T-helper 1 cell treated with Interleukin-12 subunit alpha and Interleukin-12 subunit beta and Interleukin-4 antibody, amounts not matched to agents 30 μg/mL and 1 μg/mL, for 36 hours (primary cell): ENCODE measurements around the gene MRPL41.

Experiments used
- H3K27ac Mint-ChIP-seq: one replicate; pipeline ENCODE4 v1.8.0; 2021; ENCODE audit warnings: mild to moderate bottlenecking, mixed read lengths
- H3K27me3 Mint-ChIP-seq: one replicate; pipeline ENCODE4 v1.8.0; 2021; ENCODE audit warnings: low read depth, mixed read lengths
- H3K36me3 Mint-ChIP-seq: one replicate; pipeline ENCODE4 v1.8.0; 2021; ENCODE audit warnings: low read depth, mixed read lengths
- H3K4me1 Mint-ChIP-seq: one replicate; pipeline ENCODE4 v1.8.0; 2021; ENCODE audit warnings: low read depth, mixed read lengths
- H3K4me3 Mint-ChIP-seq: one replicate; pipeline ENCODE4 v1.8.0; 2021; ENCODE audit warnings: mild to moderate bottlenecking, moderate library complexity, mixed read lengths
- H3K9me3 Mint-ChIP-seq: one replicate; pipeline ENCODE4 v1.8.0; 2021; ENCODE audit warnings: mixed read lengths

MRPL41 gene

GRCh38 chr9:137580209-137580953, 28.7 kb downstream of the MRPL41 start:
- peaks cover 18% of the 10 kb centered on the region for H3K36me3 Mint-ChIP-seq
- H3K4me1 Mint-ChIP-seq = peaks cover 21% of the 10 kb centered on the region
- H3K27ac Mint-ChIP-seq = no peak overlapping the region
- no peak overlapping the region for H3K4me3 Mint-ChIP-seq
- H3K27me3 Mint-ChIP-seq = no peaks in the 10 kb centered on the region
- H3K9me3 Mint-ChIP-seq = no peaks in the 10 kb centered on the region

- Mint-ChIP-seq H3K36me3 (peaks cover 13% of the 10 kb centered on the region), H3K27me3 (no peaks in the 10 kb centered on the region), H3K4me3 (no peak overlapping the region), H3K4me1 (peaks cover 15% of the 10 kb centered on the region), H3K27ac (no peak overlapping the region), H3K9me3 (no peaks in the 10 kb centered on the region)
Measured at GRCh38 chr9:137580954-137581322, 29.3 kb downstream of the MRPL41 start.

GRCh38 chr9:137581361-137582285, 29.9 kb downstream of the MRPL41 start:
- H3K27me3 Mint-ChIP-seq = no peaks in the 10 kb centered on the region

GRCh38 chr9:137582286-137582860, 30.7 kb downstream of the MRPL41 start:
- Mint-ChIP-seq H3K27ac (no peak overlapping the region), H3K4me1 (peaks cover 6% of the 10 kb centered on the region), H3K27me3 (no peaks in the 10 kb centered on the region), H3K36me3 (peaks cover 11% of the 10 kb centered on the region), H3K9me3 (no peaks in the 10 kb centered on the region), H3K4me3 (no peak overlapping the region)

More at GRCh38 chr9:137581361-137582285, 29.9 kb downstream of the MRPL41 start:
- Mint-ChIP-seq H3K27ac (no peak overlapping the region), H3K4me1 (peaks cover 10% of the 10 kb centered on the region), H3K36me3 (peaks cover 14% of the 10 kb centered on the region), H3K9me3 (no peaks in the 10 kb centered on the region), H3K4me3 (no peak overlapping the region)

GRCh38 chr9:137583347-137583746, 31.7 kb downstream of the MRPL41 start:
- peaks cover 5% of the 10 kb centered on the region for H3K4me1 Mint-ChIP-seq
- no peaks in the 10 kb centered on the region for H3K27me3 Mint-ChIP-seq
- H3K27ac Mint-ChIP-seq = no peak overlapping the region
- peaks cover 16% of the 10 kb centered on the region for H3K36me3 Mint-ChIP-seq
- no peak overlapping the region for H3K4me3 Mint-ChIP-seq
- H3K9me3 Mint-ChIP-seq = no peaks in the 10 kb centered on the region

- peaks cover 6% of the 10 kb centered on the region for H3K4me1 Mint-ChIP-seq
- no peak overlapping the region for H3K4me3 Mint-ChIP-seq
Measured at GRCh38 chr9:137583957-137584356, 32.3 kb downstream of the MRPL41 start.

GRCh38 chr9:137586854-137587253, 35.2 kb downstream of the MRPL41 start:
- Mint-ChIP-seq H3K9me3 (no peaks in the 10 kb centered on the region), H3K27me3 (no peaks in the 10 kb centered on the region), H3K4me1 (peaks cover 14% of the 10 kb centered on the region), H3K36me3 (peaks cover 16% of the 10 kb centered on the region), H3K27ac (no peak overlapping the region), H3K4me3 (no peak overlapping the region)

More at GRCh38 chr9:137583957-137584356, 32.3 kb downstream of the MRPL41 start:
- Mint-ChIP-seq H3K27ac (no peak overlapping the region), H3K9me3 (no peaks in the 10 kb centered on the region), H3K36me3 (peaks cover 16% of the 10 kb centered on the region), H3K27me3 (no peaks in the 10 kb centered on the region)

GRCh38 chr9:137588311-137588710, 36.6 kb downstream of the MRPL41 start:
- no peaks in the 10 kb centered on the region for H3K9me3 Mint-ChIP-seq
- no peak overlapping the region for H3K27ac Mint-ChIP-seq
- no peaks in the 10 kb centered on the region for H3K27me3 Mint-ChIP-seq
- peaks cover 14% of the 10 kb centered on the region for H3K36me3 Mint-ChIP-seq
- H3K4me1 Mint-ChIP-seq = peaks cover 14% of the 10 kb centered on the region
- peak overlapping the region; percentile 73 for H3K4me3 Mint-ChIP-seq

- peaks cover 14% of the 10 kb centered on the region for H3K4me1 Mint-ChIP-seq
- no peak overlapping the region for H3K27ac Mint-ChIP-seq
- H3K36me3 Mint-ChIP-seq = peaks cover 11% of the 10 kb centered on the region
- H3K27me3 Mint-ChIP-seq = no peaks in the 10 kb centered on the region
- no peaks in the 10 kb centered on the region for H3K9me3 Mint-ChIP-seq
- H3K4me3 Mint-ChIP-seq = peak overlapping the region; percentile 73
Measured at GRCh38 chr9:137588891-137589290, 37.2 kb downstream of the MRPL41 start.

GRCh38 chr9:137589441-137590122, 37.9 kb downstream of the MRPL41 start:
- peak overlapping the region; percentile 62 for H3K27ac Mint-ChIP-seq
- no peaks in the 10 kb centered on the region for H3K9me3 Mint-ChIP-seq
- H3K36me3 Mint-ChIP-seq = peaks cover 11% of the 10 kb centered on the region
- H3K27me3 Mint-ChIP-seq = no peaks in the 10 kb centered on the region
- H3K4me1 Mint-ChIP-seq = peaks cover 14% of the 10 kb centered on the region
- H3K4me3 Mint-ChIP-seq = peak overlapping the region; percentile 86

GRCh38 chr9:137590123-137590468, 38.4 kb downstream of the MRPL41 start:
- Mint-ChIP-seq H3K27ac (no peak overlapping the region), H3K27me3 (no peaks in the 10 kb centered on the region), H3K4me1 (peaks cover 14% of the 10 kb centered on the region), H3K9me3 (no peaks in the 10 kb centered on the region), H3K36me3 (peaks cover 11% of the 10 kb centered on the region), H3K4me3 (no peak overlapping the region)

GRCh38 chr9:137590469-137591383, 39.0 kb downstream of the MRPL41 start, which contains the start of gene ZMYND19:
TSS of gene ZMYND19 (minus strand) at chr9:137590512. CDS start at chr9:137590263, 249 bp downstream.
- no peaks in the 10 kb centered on the region for H3K9me3 Mint-ChIP-seq
- peaks cover 11% of the 10 kb centered on the region for H3K36me3 Mint-ChIP-seq
- peak within 1 kb of the TSS; percentile 89 for H3K27ac Mint-ChIP-seq
- H3K27me3 Mint-ChIP-seq = no peaks in the 10 kb centered on the region
- peaks cover 14% of the 10 kb centered on the region for H3K4me1 Mint-ChIP-seq
- H3K4me3 Mint-ChIP-seq = peak within 1 kb of the TSS; percentile 97

GRCh38 chr9:137592767-137593166, 41.1 kb downstream of the MRPL41 start:
- H3K27me3 Mint-ChIP-seq = no peaks in the 10 kb centered on the region
- H3K27ac Mint-ChIP-seq = no peak overlapping the region
- peak overlapping the region; percentile 16 for H3K4me3 Mint-ChIP-seq

More at GRCh38 chr9:137592767-137593166, 41.1 kb downstream of the MRPL41 start:
- Mint-ChIP-seq H3K4me1 (peaks cover 13% of the 10 kb centered on the region), H3K9me3 (no peaks in the 10 kb centered on the region), H3K36me3 (peaks cover 3% of the 10 kb centered on the region)
